Loucy (cell line): ENCODE measurements around the gene ILKAP.

ENCODE experiments used
- H2AFZ ChIP-seq: fragments of 200-600 bp; sonication (generic); 2 replicates; pipeline ENCODE4 v1.6.0; 2016; ENCODE audit warnings: antibody characterized with exemption, mild to moderate bottlenecking, low read length, moderate library complexity
- H3F3A ChIP-seq: fragments of 200-600 bp; 2 replicates; pipeline ENCODE4 v1.6.0; 2016; ENCODE audit warnings: antibody characterized with exemption, low read depth, mild to moderate bottlenecking
- H3K27me3 ChIP-seq: fragments of 200-600 bp; sonication (generic); 2 replicates; pipeline ENCODE4 v1.6.1; 2014; ENCODE audit warnings: low read length, mild to moderate bottlenecking; ENCODE audit not compliant: insufficient read depth, poor library complexity, severe bottlenecking
- H3K36me3 ChIP-seq: fragments of 200-600 bp; sonication (generic); 2 replicates; pipeline ENCODE4 v1.6.1; 2016; ENCODE audit warnings: low read length; ENCODE audit not compliant: insufficient read depth
- H3K4me1 ChIP-seq: fragments of 200-600 bp; sonication (generic); 2 replicates; pipeline ENCODE4 v1.5.1; 2014; ENCODE audit warnings: low read length, mild to moderate bottlenecking; ENCODE audit not compliant: insufficient read depth, poor library complexity, severe bottlenecking
- H3K4me2 ChIP-seq: fragments of 200-600 bp; sonication (generic); 2 replicates; pipeline ENCODE4 v1.6.0; 2014; ENCODE audit warnings: antibody characterized with exemption, low read length, low read depth, mild to moderate bottlenecking; ENCODE audit not compliant: poor library complexity, severe bottlenecking
- H3K4me3 ChIP-seq: fragments of 200-600 bp; sonication (generic); 2 replicates; pipeline ENCODE4 v1.5.1; 2014; ENCODE audit warnings: low read length, mild to moderate bottlenecking, mixed read lengths; ENCODE audit not compliant: poor library complexity, severe bottlenecking
- H3K79me2 ChIP-seq: fragments of 200-600 bp; sonication (generic); 2 replicates; pipeline ENCODE4 v1.6.1; 2014; ENCODE audit warnings: low read length; ENCODE audit not compliant: insufficient read depth
- H3K9ac ChIP-seq: fragments of 200-600 bp; sonication (generic); 2 replicates; pipeline ENCODE4 v1.6.0; 2014; ENCODE audit warnings: mild to moderate bottlenecking, low read depth, low read length, moderate library complexity; ENCODE audit not compliant: poor library complexity, severe bottlenecking
- H3K9me2 ChIP-seq: fragments of 200-600 bp; sonication (generic); replicated peaks from 2 replicates; pipeline ENCODE4 v1.6.1; 2016; ENCODE audit warnings: low read depth, low read length, mixed read lengths
- H3K9me3 ChIP-seq: fragments of 200-600 bp; sonication (generic); 2 replicates; pipeline ENCODE4 v1.6.1; 2014; ENCODE audit warnings: mild to moderate bottlenecking, antibody characterized with exemption, low read length, low read depth; ENCODE audit not compliant: insufficient read depth
- H4K20me1 ChIP-seq: fragments of 200-600 bp; sonication (generic); 2 replicates; pipeline ENCODE4 v1.6.0; 2014; ENCODE audit warnings: antibody characterized with exemption, low read length, mild to moderate bottlenecking; ENCODE audit not compliant: insufficient read depth, poor library complexity, severe bottlenecking
- EZH2phosphoT487 ChIP-seq: fragments of 200-600 bp; IDR thresholded peaks from 2 replicates; pipeline ENCODE4 v1.6.1; 2018; ENCODE audit warnings: antibody characterized with exemption, mild to moderate bottlenecking, moderate library complexity, borderline replicate concordance
- TF ChIP-seq, protein P1 (sequence below): fragments of 200-600 bp; sonication (generic); conservative IDR thresholded peaks from 2 replicates; pipeline ENCODE4 v1.5.1; 2014; ENCODE audit warnings: mild to moderate bottlenecking, antibody characterized with exemption, low read length

The ILKAP gene

DNA sequence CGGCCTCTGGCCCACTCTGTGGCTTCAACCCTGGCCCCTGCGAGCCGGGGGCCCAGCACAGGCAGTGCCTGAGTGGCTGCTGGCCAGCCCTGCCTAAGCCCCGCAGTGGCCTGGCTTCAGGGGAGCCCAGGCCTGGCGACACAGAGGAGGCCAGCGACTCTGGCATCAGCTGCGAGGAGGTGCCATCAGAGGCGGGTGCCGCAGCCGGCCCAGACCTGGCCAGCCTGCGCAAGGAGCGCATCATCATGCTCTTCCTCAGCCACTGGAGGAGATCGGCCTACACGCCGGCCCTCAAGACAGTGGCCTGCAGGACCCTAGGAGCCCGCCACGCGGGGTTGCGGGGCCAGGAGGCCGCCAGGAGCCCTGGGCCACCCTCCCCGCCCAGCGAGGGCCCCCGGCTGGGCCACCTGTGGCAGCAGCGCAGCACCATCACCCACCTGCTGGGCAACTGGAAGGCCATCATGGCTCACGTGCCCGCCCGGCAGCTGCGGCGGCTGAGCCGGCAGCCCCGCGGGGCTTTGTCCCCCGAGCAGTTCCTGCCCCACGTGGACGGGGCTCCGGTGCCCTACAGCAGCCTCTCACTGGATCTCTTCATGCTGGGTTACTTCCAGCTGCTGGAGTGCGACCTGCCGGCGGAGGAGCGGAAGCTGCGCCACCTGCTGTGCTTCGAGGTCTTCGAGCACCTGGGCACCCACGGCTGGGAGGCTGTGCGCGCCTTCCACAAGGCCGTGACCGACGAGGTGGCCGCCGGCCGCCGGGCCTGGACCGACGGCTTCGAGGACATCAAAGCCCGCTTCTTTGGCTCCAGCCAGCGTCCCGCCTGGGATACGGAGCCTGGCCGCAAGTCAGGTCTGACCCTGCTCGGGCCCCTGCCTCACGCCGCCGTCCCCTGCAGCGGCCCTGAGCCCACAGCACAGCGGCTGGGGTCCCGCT is 72.5 kb downstream of the ILKAP start:
- no peaks in the 10 kb centered on the region for H4K20me1 ChIP-seq
- no peak overlapping the region for H3K4me3 ChIP-seq
- no peak overlapping the region for H3K9ac ChIP-seq
- H3K79me2 ChIP-seq = no peaks in the 10 kb centered on the region
- H2AFZ ChIP-seq = no peak overlapping the region
- H3F3A ChIP-seq = no peaks in the 10 kb centered on the region
- no peaks in the 10 kb centered on the region for H3K9me2 ChIP-seq
- H3K4me1 ChIP-seq = no peaks in the 10 kb centered on the region
- H3K36me3 ChIP-seq = no peaks in the 10 kb centered on the region
- no peak overlapping the region for H3K4me2 ChIP-seq
- H3K9me3 ChIP-seq = no peaks in the 10 kb centered on the region
- H3K27me3 ChIP-seq = no peaks in the 10 kb centered on the region
- no peak for TF ChIP-seq EZH2phosphoT487
- TF ChIP-seq, protein P1, sequence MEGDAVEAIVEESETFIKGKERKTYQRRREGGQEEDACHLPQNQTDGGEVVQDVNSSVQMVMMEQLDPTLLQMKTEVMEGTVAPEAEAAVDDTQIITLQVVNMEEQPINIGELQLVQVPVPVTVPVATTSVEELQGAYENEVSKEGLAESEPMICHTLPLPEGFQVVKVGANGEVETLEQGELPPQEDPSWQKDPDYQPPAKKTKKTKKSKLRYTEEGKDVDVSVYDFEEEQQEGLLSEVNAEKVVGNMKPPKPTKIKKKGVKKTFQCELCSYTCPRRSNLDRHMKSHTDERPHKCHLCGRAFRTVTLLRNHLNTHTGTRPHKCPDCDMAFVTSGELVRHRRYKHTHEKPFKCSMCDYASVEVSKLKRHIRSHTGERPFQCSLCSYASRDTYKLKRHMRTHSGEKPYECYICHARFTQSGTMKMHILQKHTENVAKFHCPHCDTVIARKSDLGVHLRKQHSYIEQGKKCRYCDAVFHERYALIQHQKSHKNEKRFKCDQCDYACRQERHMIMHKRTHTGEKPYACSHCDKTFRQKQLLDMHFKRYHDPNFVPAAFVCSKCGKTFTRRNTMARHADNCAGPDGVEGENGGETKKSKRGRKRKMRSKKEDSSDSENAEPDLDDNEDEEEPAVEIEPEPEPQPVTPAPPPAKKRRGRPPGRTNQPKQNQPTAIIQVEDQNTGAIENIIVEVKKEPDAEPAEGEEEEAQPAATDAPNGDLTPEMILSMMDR = no peak

DNA sequence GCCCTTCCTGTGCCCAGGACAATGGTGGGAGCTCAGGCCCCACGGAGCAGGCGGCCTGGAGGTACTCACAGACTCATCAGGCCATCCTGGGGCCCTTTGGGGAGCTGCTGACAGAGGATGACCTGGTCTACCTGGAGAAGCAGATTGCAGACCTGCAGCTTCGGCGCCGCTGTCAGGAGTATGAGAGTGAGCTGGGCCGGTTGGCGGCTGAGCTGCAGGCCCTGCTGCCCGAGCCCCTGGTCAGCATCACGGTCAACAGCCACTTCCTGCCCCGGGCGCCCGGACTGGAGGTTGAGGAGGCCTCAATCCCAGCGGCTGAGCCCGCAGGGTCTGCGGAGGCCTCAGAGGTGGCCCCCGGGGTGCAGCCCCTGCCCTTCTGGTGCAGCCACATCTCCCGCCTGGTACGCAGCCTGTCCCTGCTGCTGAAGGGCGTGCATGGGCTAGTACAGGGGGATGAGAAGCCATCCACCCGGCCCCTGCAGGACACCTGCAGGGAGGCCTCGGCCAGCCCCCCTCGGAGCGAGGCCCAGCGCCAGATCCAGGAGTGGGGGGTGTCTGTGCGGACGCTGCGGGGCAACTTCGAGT is 73.3 kb downstream of the ILKAP start:
- Histone ChIP-seq H3K4me3 (no peak overlapping the region), H3K9ac (no peak overlapping the region)
- TF ChIP-seq, protein P1 = no peak
- no peak for TF ChIP-seq EZH2phosphoT487

GRCh38 chr2:238129166-238130010 is 74.1 kb downstream of the ILKAP start:
- H3K27me3 ChIP-seq = no peaks in the 10 kb centered on the region
- no peak overlapping the region for H3K9ac ChIP-seq
- no peak overlapping the region for H3K4me3 ChIP-seq
- no peaks in the 10 kb centered on the region for H4K20me1 ChIP-seq
- no peaks in the 10 kb centered on the region for H3K36me3 ChIP-seq
- no peaks in the 10 kb centered on the region for H3K79me2 ChIP-seq
- H3F3A ChIP-seq = no peaks in the 10 kb centered on the region
- H3K9me3 ChIP-seq = no peaks in the 10 kb centered on the region
- no peak for TF ChIP-seq EZH2phosphoT487
- TF ChIP-seq, protein P1 = no peak
- no peaks in the 10 kb centered on the region for H3K9me2 ChIP-seq
- no peak overlapping the region for H2AFZ ChIP-seq
- no peaks in the 10 kb centered on the region for H3K4me1 ChIP-seq
- no peak overlapping the region for H3K4me2 ChIP-seq

More for the DNA sequence above, 73.3 kb downstream of the ILKAP start:
- Histone ChIP-seq H3K9me2 (no peaks in the 10 kb centered on the region), H4K20me1 (no peaks in the 10 kb centered on the region), H3K36me3 (no peaks in the 10 kb centered on the region), H3F3A (no peaks in the 10 kb centered on the region), H3K27me3 (no peaks in the 10 kb centered on the region), H3K4me1 (no peaks in the 10 kb centered on the region), H3K9me3 (no peaks in the 10 kb centered on the region), H3K79me2 (no peaks in the 10 kb centered on the region), H2AFZ (no peak overlapping the region), H3K4me2 (no peak overlapping the region)
